K562 (cell line): ENCODE measurements around the gene HCST. TPM values are rescaled to one million over a fixed set of nuclear protein-coding genes. Genes with fewer than 3 reads are reported as not detected.

Experiments
- ATAC-seq: fragments of 200-7000 bp; cut with Tn5 transposase; 3 replicates; pipeline ENCODE4 v1.9.1; 2020; ENCODE audit warnings: moderate library complexity
- BruUV-seq: library from RNA; stranded (reverse); fragments of 400-500 nt; replicated peaks from 2 replicates; lab custom pipeline; 2021; lab: Mats Ljungman, UMichigan
- CTCF ChIA-PET: fragments of 300-600 bp; formaldehyde crosslinking; extraction: SDS; loops from one replicate; lab custom pipeline; 2021; ENCODE audit warnings: low intra/inter-chr PET ratio; lab: Yijun Ruan, JAX
- POLR2A ChIA-PET: fragments of 300-600, 350-650 bp; sonication (Branson Sonifier 250); formaldehyde crosslinking; extraction: SDS; loops from one replicate; lab custom pipeline; 2021; ENCODE audit warnings: antibody characterized with exemption, inconsistent platforms; lab: Yijun Ruan, JAX
- DNase-seq, 4 experiments: peaks; one replicate each; pipeline versions ENCODE4 v3.0.0 to v3.0.0-alpha.2; 2011 to 2018; ENCODE audit warnings: low spot score in 3 of 4, mixed read lengths in 3 of 4; ENCODE audit errors: extremely low read depth in 1 of 4
- FAIRE-seq: peaks from 2 replicates; lab custom pipeline; 2011; peaks lifted over from hg19 to GRCh38; lab: Jason Lieb, UNC
- H2AFZ ChIP-seq: 2 replicates; pipeline ENCODE4 v1.6.0; 2011; ENCODE audit warnings: low read depth, low read length, control low read depth, inconsistent platforms
- H3K27ac ChIP-seq: fragments of 200-600 bp; 3 replicates; pipeline ENCODE4 v1.8.0; 2011; ENCODE audit warnings: low read depth, mild to moderate bottlenecking, control low read depth, inconsistent platforms, low read length, moderate library complexity, mixed read lengths; ENCODE audit errors: extremely low read depth
- H3K27me3 ChIP-seq, 2 experiments: fragments of 300-600 bp in 1 of 2; 2 replicates in 1 of 2; 3 replicates in 1 of 2; pipeline versions ENCODE4 v1.6.0 to v1.8.0; 2011; ENCODE audit warnings: inconsistent platforms in 2 of 2, low read length in 2 of 2, mild to moderate bottlenecking in 1 of 2, mixed read lengths in 1 of 2, moderate library complexity in 1 of 2; ENCODE audit not compliant: control insufficient read depth in 2 of 2, insufficient read depth in 2 of 2
- H3K36me3 ChIP-seq: fragments of 300-600 bp; 3 replicates; pipeline ENCODE4 v1.8.0; 2011; ENCODE audit warnings: mild to moderate bottlenecking, low read length, inconsistent platforms; ENCODE audit not compliant: control insufficient read depth, insufficient read depth
- H3K4me1 ChIP-seq, 2 experiments: fragments of 200-600 bp in 1 of 2; replicated peaks in 1 of 2; 2 replicates in 1 of 2; 3 replicates in 1 of 2; pipeline versions ENCODE4 v1.5.1 to v1.8.0; 2011; ENCODE audit warnings: inconsistent platforms in 2 of 2, low read length in 2 of 2, mild to moderate bottlenecking in 1 of 2, mixed read lengths in 1 of 2, moderate library complexity in 1 of 2; ENCODE audit not compliant: control insufficient read depth in 2 of 2, insufficient read depth in 2 of 2
- H3K4me2 ChIP-seq: 2 replicates; pipeline ENCODE4 v1.6.1; 2011; ENCODE audit warnings: low read length, control low read depth, inconsistent platforms, mixed read lengths; ENCODE audit not compliant: insufficient read depth
- H3K4me3 ChIP-seq: fragments of 200-600 bp; sonication (generic), shearing (Covaris generic); 2 replicates; pipeline ENCODE4 v1.5.1; 2016; ENCODE audit warnings: control low read depth, inconsistent platforms
- H3K79me2 ChIP-seq: fragments of 200-600 bp; 3 replicates; pipeline ENCODE4 v1.8.0; 2011; ENCODE audit warnings: low read length, inconsistent platforms; ENCODE audit not compliant: control insufficient read depth, insufficient read depth
- H3K9ac ChIP-seq, 2 experiments: 2 replicates each; pipeline versions ENCODE4 v1.6.0 to v1.6.1; 2011; ENCODE audit warnings: low read depth in 2 of 2, low read length in 2 of 2, control low read depth in 1 of 2, inconsistent platforms in 1 of 2, mild to moderate bottlenecking in 1 of 2, mixed read lengths in 1 of 2; ENCODE audit not compliant: insufficient read depth in 1 of 2
- H3K9me1 ChIP-seq: one replicate; pipeline ENCODE4 v1.6.0; 2011; ENCODE audit warnings: inconsistent platforms, mild to moderate bottlenecking, low read length, moderate library complexity; ENCODE audit not compliant: control insufficient read depth, insufficient read depth
- H3K9me3 ChIP-seq: replicated peaks from 2 replicates; pipeline ENCODE4 v1.5.1; 2011; ENCODE audit warnings: low read depth, low read length, inconsistent platforms; ENCODE audit not compliant: control insufficient read depth, insufficient read depth
- H4K20me1 ChIP-seq: replicated peaks from 2 replicates; pipeline ENCODE4 v1.6.1; 2011; ENCODE audit warnings: low read length, inconsistent platforms, mixed read lengths; ENCODE audit not compliant: control insufficient read depth, insufficient read depth
- MAFG ChIP-seq: fragments of 450-650 bp; conservative IDR thresholded peaks from 2 replicates; pipeline ENCODE4 v1.6.1; 2016; ENCODE audit warnings: missing genetic modification characterization, missing compliant biosample characterization
- RAD51 ChIP-seq: fragments of 450-650 bp; IDR thresholded peaks from 2 replicates; pipeline ENCODE4 v1.7.1; 2016; ENCODE audit warnings: low read depth, mild to moderate bottlenecking, borderline replicate concordance
- whole genome bisulfite sequencing: fragments of 100-300 bp; shearing (Covaris generic); methylation state at CpG from one replicate; pipeline ENCODE4 v1.1.6; 2016; ENCODE audit warnings: low coverage, mixed read lengths; ENCODE audit not compliant: insufficient coverage; ENCODE audit errors: missing lambda C conversion rate; 5-methylcytosine and 5-hydroxymethylcytosine counted together
- in situ Hi-C: fragments of 300-500 bp; cut with MboI; formaldehyde crosslinking; loops from 4 replicates; pipeline ENCODE4 v1.15.0; 2018; ENCODE audit warnings: inconsistent platforms, mixed read lengths
- intact Hi-C: fragments of 100-400 bp; cut with micrococcal nuclease; formaldehyde crosslinking; loops from 2 replicates; pipeline ENCODE4 v1.14.2; 2022
- polyA plus RNA-seq, 8 experiments: library from polyadenylated mRNA; depleted of rRNA in 4 of 8; stranded (reverse) in 5 of 8; unstranded in 3 of 8; fragments of >200 nt; fragmentation: Nextera tagmentation in 2 of 8; fragmentation: Illumina TruSeq in 1 of 8; extraction: Ambion mirVana in 2 of 8; extraction: Trizol in 1 of 8; gene quantifications; 2 replicates each; pipeline versions ENCODE4 v1.2.1 to v1.2.3, GENCODE V29; 2011 to 2014; ENCODE audit warnings: inconsistent platforms in 1 of 8, missing spikeins in 1 of 8
- total RNA-seq, 7 experiments: library from RNA; depleted of rRNA in 6 of 7; stranded (reverse); fragments of >200 nt in 6 of 7; fragmentation: Illumina TruSeq in 2 of 7; extraction: Trizol in 2 of 7; gene quantifications; 2 replicates each; pipeline versions ENCODE4 v1.2.1 to v1.2.3, GENCODE V29; 2011 to 2021; ENCODE audit warnings: low replicate concordance in 1 of 7
- TF ChIP-seq, protein P1 (sequence below): sonication (generic); formaldehyde crosslinking; IDR thresholded peaks from 2 replicates; pipeline ENCODE4 v1.8.1; 2023; ENCODE audit warnings: mild to moderate bottlenecking, missing genetic modification reagents, moderate library complexity
- TF ChIP-seq, protein P2 (sequence below): fragments of 200-400 bp; formaldehyde crosslinking; IDR thresholded peaks from 2 replicates; pipeline ENCODE4 v1.6.1; 2017; ENCODE audit warnings: mild to moderate bottlenecking, low read depth, low read length, moderate library complexity
- TF ChIP-seq, protein P3 (sequence below): fragments of 450-650 bp; IDR thresholded peaks from 2 replicates; pipeline ENCODE4 v1.6.1; 2018; ENCODE audit not compliant: partially characterized antibody

Gene HCST
- total and polyA plus RNA-seq, 9 of the 15 experiments (the other 6 are each of a cell fraction or from before 2014, with no cell fraction given) = 0.29 to 1.9 (median 0.95) TPM; not detected in 2

DNA sequence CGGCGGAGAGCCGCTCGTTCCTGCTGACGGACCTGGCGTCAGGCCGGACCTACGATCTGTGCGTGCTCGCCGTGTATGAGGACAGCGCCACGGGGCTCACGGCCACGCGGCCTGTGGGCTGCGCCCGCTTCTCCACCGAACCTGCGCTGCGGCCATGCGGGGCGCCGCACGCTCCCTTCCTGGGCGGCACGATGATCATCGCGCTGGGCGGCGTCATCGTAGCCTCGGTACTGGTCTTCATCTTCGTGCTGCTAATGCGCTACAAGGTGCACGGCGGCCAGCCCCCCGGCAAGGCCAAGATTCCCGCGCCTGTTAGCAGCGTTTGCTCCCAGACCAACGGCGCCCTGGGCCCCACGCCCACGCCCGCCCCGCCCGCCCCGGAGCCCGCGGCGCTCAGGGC lies 42.2 kb downstream of the HCST start:
- DNase-seq (peak in 3 of 4 experiments; percentile 23 to 58 (median 49)), FAIRE-seq (no peak), ATAC-seq (peak; percentile 49)
- Histone ChIP-seq H3K9me1 (no peaks in the 10 kb centered on the region), H3K79me2 (no peaks in the 10 kb centered on the region), H4K20me1 (peaks cover 13% of the 10 kb centered on the region; the same call in 1 of the 2 replicates), H3K9me3 (no peaks in the 10 kb centered on the region), H3K27me3 (peaks cover 31 to 69% of the 10 kb centered on the region in 2 experiments), H3K4me2 (peak overlapping the region; percentile 61), H3K36me3 (no peaks in the 10 kb centered on the region), H3K27ac (no peak overlapping the region), H3K9ac (peak overlapping the region in 1 of 2 experiments; percentile 88; a peak in 2 of 4 replicates), H3K4me1 (peaks cover 0 to 21% of the 10 kb centered on the region in 2 experiments; a peak in 2 of 5 replicates), H2AFZ (peak overlapping the region; percentile 65; the same call in 1 of the 2 replicates), H3K4me3 (no peak overlapping the region)
- intact Hi-C loops = no loop called here
- in situ Hi-C loops = no loop called here
- ChIA-PET POLR2A (no interaction called here), CTCF (no interaction called here)
- WGBS = 9% methylated on average over 47 of the region's 52 CpGs
- no TSS peak for BruUV-seq
- TF ChIP-seq, protein P1, sequence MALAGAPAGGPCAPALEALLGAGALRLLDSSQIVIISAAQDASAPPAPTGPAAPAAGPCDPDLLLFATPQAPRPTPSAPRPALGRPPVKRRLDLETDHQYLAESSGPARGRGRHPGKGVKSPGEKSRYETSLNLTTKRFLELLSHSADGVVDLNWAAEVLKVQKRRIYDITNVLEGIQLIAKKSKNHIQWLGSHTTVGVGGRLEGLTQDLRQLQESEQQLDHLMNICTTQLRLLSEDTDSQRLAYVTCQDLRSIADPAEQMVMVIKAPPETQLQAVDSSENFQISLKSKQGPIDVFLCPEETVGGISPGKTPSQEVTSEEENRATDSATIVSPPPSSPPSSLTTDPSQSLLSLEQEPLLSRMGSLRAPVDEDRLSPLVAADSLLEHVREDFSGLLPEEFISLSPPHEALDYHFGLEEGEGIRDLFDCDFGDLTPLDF (CRISPR knock-in tag) = no peak
- TF ChIP-seq, protein P2, sequence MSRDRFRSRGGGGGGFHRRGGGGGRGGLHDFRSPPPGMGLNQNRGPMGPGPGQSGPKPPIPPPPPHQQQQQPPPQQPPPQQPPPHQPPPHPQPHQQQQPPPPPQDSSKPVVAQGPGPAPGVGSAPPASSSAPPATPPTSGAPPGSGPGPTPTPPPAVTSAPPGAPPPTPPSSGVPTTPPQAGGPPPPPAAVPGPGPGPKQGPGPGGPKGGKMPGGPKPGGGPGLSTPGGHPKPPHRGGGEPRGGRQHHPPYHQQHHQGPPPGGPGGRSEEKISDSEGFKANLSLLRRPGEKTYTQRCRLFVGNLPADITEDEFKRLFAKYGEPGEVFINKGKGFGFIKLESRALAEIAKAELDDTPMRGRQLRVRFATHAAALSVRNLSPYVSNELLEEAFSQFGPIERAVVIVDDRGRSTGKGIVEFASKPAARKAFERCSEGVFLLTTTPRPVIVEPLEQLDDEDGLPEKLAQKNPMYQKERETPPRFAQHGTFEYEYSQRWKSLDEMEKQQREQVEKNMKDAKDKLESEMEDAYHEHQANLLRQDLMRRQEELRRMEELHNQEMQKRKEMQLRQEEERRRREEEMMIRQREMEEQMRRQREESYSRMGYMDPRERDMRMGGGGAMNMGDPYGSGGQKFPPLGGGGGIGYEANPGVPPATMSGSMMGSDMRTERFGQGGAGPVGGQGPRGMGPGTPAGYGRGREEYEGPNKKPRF = no peak
- TF ChIP-seq MAFG (tag) (no peak), RAD51 (no peak)
- TF ChIP-seq, protein P3, sequence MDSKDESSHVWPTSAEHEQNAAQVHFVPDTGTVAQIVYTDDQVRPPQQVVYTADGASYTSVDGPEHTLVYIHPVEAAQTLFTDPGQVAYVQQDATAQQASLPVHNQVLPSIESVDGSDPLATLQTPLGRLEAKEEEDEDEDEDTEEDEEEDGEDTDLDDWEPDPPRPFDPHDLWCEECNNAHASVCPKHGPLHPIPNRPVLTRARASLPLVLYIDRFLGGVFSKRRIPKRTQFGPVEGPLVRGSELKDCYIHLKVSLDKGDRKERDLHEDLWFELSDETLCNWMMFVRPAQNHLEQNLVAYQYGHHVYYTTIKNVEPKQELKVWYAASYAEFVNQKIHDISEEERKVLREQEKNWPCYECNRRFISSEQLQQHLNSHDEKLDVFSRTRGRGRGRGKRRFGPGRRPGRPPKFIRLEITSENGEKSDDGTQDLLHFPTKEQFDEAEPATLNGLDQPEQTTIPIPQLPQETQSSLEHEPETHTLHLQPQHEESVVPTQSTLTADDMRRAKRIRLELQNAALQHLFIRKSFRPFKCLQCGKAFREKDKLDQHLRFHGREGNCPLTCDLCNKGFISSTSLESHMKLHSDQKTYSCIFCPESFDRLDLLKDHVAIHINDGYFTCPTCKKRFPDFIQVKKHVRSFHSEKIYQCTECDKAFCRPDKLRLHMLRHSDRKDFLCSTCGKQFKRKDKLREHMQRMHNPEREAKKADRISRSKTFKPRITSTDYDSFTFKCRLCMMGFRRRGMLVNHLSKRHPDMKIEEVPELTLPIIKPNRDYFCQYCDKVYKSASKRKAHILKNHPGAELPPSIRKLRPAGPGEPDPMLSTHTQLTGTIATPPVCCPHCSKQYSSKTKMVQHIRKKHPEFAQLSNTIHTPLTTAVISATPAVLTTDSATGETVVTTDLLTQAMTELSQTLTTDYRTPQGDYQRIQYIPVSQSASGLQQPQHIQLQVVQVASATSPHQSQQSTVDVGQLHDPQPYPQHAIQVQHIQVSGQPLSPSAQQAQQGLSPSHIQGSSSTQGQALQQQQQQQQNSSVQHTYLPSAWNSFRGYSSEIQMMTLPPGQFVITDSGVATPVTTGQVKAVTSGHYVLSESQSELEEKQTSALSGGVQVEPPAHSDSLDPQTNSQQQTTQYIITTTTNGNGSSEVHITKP = no peak
